Breast epithelium (tissue), 4 donors: ENCODE results near the gene PLS1. TPM values are rescaled to one million over a fixed set of nuclear protein-coding genes. Genes with fewer than 3 reads are reported as not detected.
"Not testable (repeated sequence)": the region's sequence is repeated elsewhere in the genome, so short reads cannot be mapped to it uniquely, and the experiment has no call there.

Experiments
- DNase-seq, 2 donors: peaks; one replicate each; pipeline ENCODE4 v3.0.0-alpha.2; 2019; ENCODE audit warnings: low spot score in 2 of 2
- H3K27ac ChIP-seq, 2 donors: fragments of 200-600 bp; sonication (generic) in 1 of 2; one replicate each; pipeline ENCODE4 v1.5.1; 2016 to 2019; ENCODE audit warnings: mild to moderate bottlenecking in 1 of 2
- H3K27me3 ChIP-seq, 2 donors: fragments of 200-600 bp; sonication (generic) in 1 of 2; one replicate each; pipeline versions ENCODE4 v1.5.1 to v1.6.0; 2017 to 2019; ENCODE audit warnings: control low read depth in 1 of 2, mild to moderate bottlenecking in 1 of 2
- H3K36me3 ChIP-seq: fragments of 200-600 bp; one replicate; pipeline ENCODE4 v1.5.1; 2019
- H3K4me1 ChIP-seq, 2 donors: fragments of 200-600 bp; sonication (generic); one replicate each; pipeline ENCODE4 v1.5.1; 2016 to 2019; ENCODE audit warnings: control low read depth in 1 of 2
- H3K4me3 ChIP-seq, 3 donors: fragments of 200-600 bp; sonication (generic); 1 replicate in 2 of 3; 2 replicates in 1 of 3; pipeline ENCODE4 v1.5.1; 2016 to 2019; ENCODE audit warnings: mild to moderate bottlenecking in 3 of 3, moderate library complexity in 2 of 3
- H3K9me3 ChIP-seq, 2 donors: fragments of 200-600 bp; sonication (generic) in 1 of 2; one replicate each; pipeline ENCODE4 v1.5.1; 2016 to 2019; ENCODE audit warnings: control low read depth in 1 of 2
- CTCF ChIP-seq, 3 donors: fragments of 450-650 bp; IDR thresholded peaks; one replicate each; pipeline ENCODE4 v1.5.1; 2016 to 2017; ENCODE audit warnings: antibody characterized with exemption in 3 of 3, mild to moderate bottlenecking in 3 of 3, moderate library complexity in 3 of 3
- POLR2A ChIP-seq: fragments of 450-650 bp; IDR thresholded peaks from one replicate; pipeline ENCODE4 v1.6.1; 2016; ENCODE audit warnings: antibody characterized with exemption, mild to moderate bottlenecking, moderate library complexity
- POLR2AphosphoS5 ChIP-seq, 3 donors: sonication (generic); formaldehyde crosslinking; IDR thresholded peaks; one replicate each; pipeline ENCODE4 v1.6.1; 2017; ENCODE audit warnings: antibody characterized with exemption in 3 of 3
- intact Hi-C: fragments of 100-400 bp; cut with DNase I; formaldehyde crosslinking; loops from one replicate; pipeline ENCODE4 v1.15.1; 2023; ENCODE audit warnings: low total_unique reads
- total RNA-seq, 3 donors: library from RNA; depleted of rRNA; stranded (reverse); fragments of >200 nt; gene quantifications; one replicate each; pipeline ENCODE4 v1.1.0, GENCODE V29; 2016

Gene PLS1
- total RNA-seq, 3 donors from 2014 or later, result 1.6 to 18.4 (median 15.7) TPM

- Histone ChIP-seq H3K27ac (no peak overlapping the region), H3K27me3 (no peaks in the 10 kb centered on the region), H3K4me3 (no peak overlapping the region), H3K4me1 (no peaks in the 10 kb centered on the region), H3K9me3 (no peaks in the 10 kb centered on the region), H3K36me3 (no peaks in the 10 kb centered on the region)
- intact Hi-C loops, result no loop called here
- no peak for DNase-seq
- TF ChIP-seq POLR2A, result no peak
- TF ChIP-seq POLR2AphosphoS5 (IDR thresholded peaks at IDR 0.05), result no peak
- no peak for TF ChIP-seq CTCF (IDR thresholded peaks at IDR 0.05)
Measured at GRCh38 chr3:142734834-142735233, 138.6 kb downstream of the PLS1 start.

GRCh38 chr3:142735462-142735861 lies 139.3 kb downstream of the PLS1 start:
- Histone ChIP-seq H3K4me3 (no peak overlapping the region), H3K27me3 (no peaks in the 10 kb centered on the region), H3K9me3 (no peaks in the 10 kb centered on the region), H3K27ac (no peak overlapping the region), H3K4me1 (no peaks in the 10 kb centered on the region), H3K36me3 (no peaks in the 10 kb centered on the region)
- intact Hi-C loops, result no loop called here
- DNase-seq, result no peak
- TF ChIP-seq POLR2AphosphoS5 (IDR thresholded peaks at IDR 0.05) (no peak), CTCF (IDR thresholded peaks at IDR 0.05) (no peak), POLR2A (no peak)

GRCh38 chr3:142738396-142738795 lies 142.2 kb downstream of the PLS1 start:
- Histone ChIP-seq H3K4me1 (no peaks in the 10 kb centered on the region), H3K4me3 (no peak overlapping the region), H3K36me3 (no peaks in the 10 kb centered on the region), H3K27me3 (no peaks in the 10 kb centered on the region), H3K9me3 (no peaks in the 10 kb centered on the region), H3K27ac (no peak overlapping the region)
- intact Hi-C loops, result no loop called here
- TF ChIP-seq POLR2A (no peak), POLR2AphosphoS5 (IDR thresholded peaks at IDR 0.05) (no peak), CTCF (IDR thresholded peaks at IDR 0.05) (no peak)
- no peak for DNase-seq

- H3K9me3 ChIP-seq, result no peaks in the 10 kb centered on the region
- no peak for DNase-seq
- no peaks in the 10 kb centered on the region for H3K36me3 ChIP-seq
- TF ChIP-seq POLR2AphosphoS5 (IDR thresholded peaks at IDR 0.05) (no peak), POLR2A (no peak), CTCF (IDR thresholded peaks at IDR 0.05) (no peak)
- no peaks in the 10 kb centered on the region for H3K27me3 ChIP-seq
- H3K4me3 ChIP-seq, result no peak overlapping the region
- H3K4me1 ChIP-seq, result no peaks in the 10 kb centered on the region
- intact Hi-C loops, result no loop called here
- no peak overlapping the region for H3K27ac ChIP-seq
Measured at GRCh38 chr3:142746646-142747045, 150.5 kb downstream of the PLS1 start.

- H3K27me3 ChIP-seq, H3K4me1 ChIP-seq, H3K4me3 ChIP-seq, DNase-seq, H3K9me3 ChIP-seq, intact Hi-C loops, H3K27ac ChIP-seq, H3K36me3 ChIP-seq: not testable (repeated sequence)
Measured at GRCh38 chr3:142750531-142750930, 154.3 kb downstream of the PLS1 start.

GRCh38 chr3:142752605-142753004 lies 156.4 kb downstream of the PLS1 start:
- H3K4me3 ChIP-seq, H3K27me3 ChIP-seq, intact Hi-C loops, H3K9me3 ChIP-seq, H3K36me3 ChIP-seq, H3K4me1 ChIP-seq, H3K27ac ChIP-seq, DNase-seq: not testable (repeated sequence)
